Peyer's patch (tissue), 4 donors: ENCODE results near the gene LRRC41.

Experiments
- CTCF ChIP-seq, 6 experiments: fragments of 450-650 bp in 4 of 6; fragments of 200-600 bp in 2 of 6; sonication (generic) in 1 of 6; IDR thresholded peaks; one replicate each; pipeline ENCODE4 v1.5.1; 2017 to 2019; ENCODE audit warnings: antibody characterized with exemption in 6 of 6, mild to moderate bottlenecking in 3 of 6, moderate library complexity in 1 of 6
- POLR2A ChIP-seq, 2 donors: fragments of 450-650 bp; IDR thresholded peaks; one replicate each; pipeline ENCODE4 v1.5.1; 2017; ENCODE audit warnings: antibody characterized with exemption in 2 of 2, mild to moderate bottlenecking in 2 of 2, moderate library complexity in 2 of 2

GRCh38 chr1:46309401-46310159, 6.2 kb upstream of the LRRC41 start:
- TF ChIP-seq CTCF (IDR thresholded peaks at IDR 0.05) (no peak), POLR2A (IDR thresholded peaks at IDR 0.05) (no peak)
